ENCODE results near the gene AGTRAP. TPM values are rescaled to one million over a fixed set of nuclear protein-coding genes. Genes with fewer than 3 reads are reported as not detected.

The AGTRAP gene
- total and polyA plus RNA-seq, 2 of the 8 experiments (the other 6 are each of a cell fraction or from before 2014, with no cell fraction given), result 69.7 to 192 TPM

DNA sequence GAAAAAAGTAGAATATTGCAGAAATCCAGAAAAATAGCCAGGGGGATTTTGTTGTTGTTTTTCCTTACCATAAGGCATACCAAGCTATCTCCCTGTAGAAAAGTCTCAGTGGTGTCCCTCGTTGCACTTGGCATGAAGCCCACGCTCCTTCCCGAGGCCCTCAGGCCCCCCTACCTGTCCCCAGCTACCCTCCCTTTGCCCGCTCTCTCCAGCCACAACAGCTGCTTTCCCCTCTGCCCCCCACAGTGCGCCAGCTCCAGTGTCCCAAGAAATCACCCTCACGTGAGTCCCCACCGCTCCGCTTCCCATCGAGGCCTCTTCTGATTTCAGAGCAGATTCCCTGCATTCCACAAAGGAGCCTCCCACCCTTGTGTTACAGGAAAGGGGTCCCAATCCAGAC lies 8.4 kb downstream of the AGTRAP start (continued):
- TF ChIP-seq GABPA (IDR thresholded peaks at IDR 0.05; ENCODE audit: borderline replicate concordance, insufficient read depth, low read length), result no peak

Data from H1 (cell line).